IMR-90 (cell line): Measurements from ENCODE around the gene TSSK2. TPM values are rescaled to one million over a fixed set of nuclear protein-coding genes. Genes with fewer than 3 reads are reported as not detected.

Experiments used
- ATAC-seq: fragments of 200-7000 bp; cut with Tn5 transposase; 2 replicates; pipeline ENCODE4 v1.9.1; 2020; ENCODE audit warnings: low read depth, mild to moderate bottlenecking, moderate library complexity
- BruUV-seq: library from RNA; stranded (reverse); fragments of 400-500 nt; replicated peaks from 2 replicates; lab custom pipeline; 2021; lab: Mats Ljungman, UMichigan
- CTCF ChIA-PET: fragments of 300-600 bp; formaldehyde crosslinking; extraction: SDS; loops from one replicate; lab custom pipeline; 2021; ENCODE audit warnings: antibody characterized with exemption; lab: Yijun Ruan, JAX
- POLR2A ChIA-PET: fragments of 300-600 bp; sonication (Branson Sonifier 250); formaldehyde crosslinking; loops from one replicate; lab custom pipeline; 2022; ENCODE audit warnings: antibody characterized with exemption; ENCODE audit not compliant: unreplicated experiment; lab: Charles Lee
- DNase-seq: peaks from one replicate; pipeline ENCODE4 v3.0.0; 2013
- H2AFZ ChIP-seq: replicated peaks from 2 replicates; pipeline ENCODE3; 2013; ENCODE audit warnings: low read length, mild to moderate bottlenecking; ENCODE audit not compliant: poor library complexity
- H2AK5ac ChIP-seq: 2 replicates; pipeline ENCODE4 v1.6.1; 2013; ENCODE audit warnings: low read depth, low read length, inconsistent platforms
- H2AK9ac ChIP-seq: replicated peaks from 2 replicates; pipeline ENCODE3; 2013; ENCODE audit warnings: mild to moderate bottlenecking, low read depth, low read length, moderate library complexity; ENCODE audit not compliant: poor library complexity
- H2BK120ac ChIP-seq: 2 replicates; pipeline ENCODE4 v1.6.1; 2013; ENCODE audit warnings: low read depth, low read length, inconsistent platforms
- H2BK15ac ChIP-seq: 3 replicates; pipeline ENCODE4 v1.6.1; 2013; ENCODE audit warnings: low read depth, low read length, inconsistent platforms
- H2BK20ac ChIP-seq: 2 replicates; pipeline ENCODE4 v1.6.1; 2013; ENCODE audit warnings: low read depth, mild to moderate bottlenecking, inconsistent platforms, low read length, moderate library complexity
- H2BK5ac ChIP-seq: 2 replicates; pipeline ENCODE4 v1.6.1; 2013; ENCODE audit warnings: mild to moderate bottlenecking, low read depth, low read length, inconsistent platforms; ENCODE audit not compliant: poor library complexity, severe bottlenecking
- H3K14ac ChIP-seq: replicated peaks from 2 replicates; pipeline ENCODE4 v1.6.1; 2013; ENCODE audit warnings: low read depth, low read length, inconsistent platforms
- H3K18ac ChIP-seq: 2 replicates; pipeline ENCODE4 v1.6.1; 2013; ENCODE audit warnings: low read depth, low read length, control low read depth
- H3K23ac ChIP-seq: 2 replicates; pipeline ENCODE4 v1.6.1; 2013; ENCODE audit warnings: low read depth, low read length, inconsistent platforms
- H3K27ac ChIP-seq: 2 replicates; pipeline ENCODE4 v1.5.1; 2013; ENCODE audit warnings: mild to moderate bottlenecking, control low read depth, low read length; ENCODE audit not compliant: insufficient read depth
- H3K27me3 ChIP-seq: 2 replicates; pipeline ENCODE4 v1.6.1; 2013; ENCODE audit warnings: low read length; ENCODE audit not compliant: control insufficient read depth, insufficient read depth
- H3K36me3 ChIP-seq: 2 replicates; pipeline ENCODE4 v1.6.1; 2013; ENCODE audit warnings: low read length, mixed read lengths; ENCODE audit not compliant: control insufficient read depth, insufficient read depth
- H3K4ac ChIP-seq: 2 replicates; pipeline ENCODE4 v1.6.1; 2013; ENCODE audit warnings: low read depth, low read length, inconsistent platforms
- H3K4me1 ChIP-seq: 2 replicates; pipeline ENCODE4 v1.6.1; 2013; ENCODE audit warnings: low read length, mixed read lengths; ENCODE audit not compliant: control insufficient read depth, insufficient read depth
- H3K4me2 ChIP-seq: 2 replicates; pipeline ENCODE4 v1.6.1; 2013; ENCODE audit warnings: low read depth, mild to moderate bottlenecking, control low read depth, low read length, moderate library complexity
- H3K4me3 ChIP-seq: 2 replicates; pipeline ENCODE4 v1.5.1; 2013; ENCODE audit warnings: low read depth, mild to moderate bottlenecking, control low read depth, low read length, moderate library complexity; ENCODE audit not compliant: insufficient read depth
- H3K56ac ChIP-seq: 2 replicates; pipeline ENCODE4 v1.6.1; 2013; ENCODE audit warnings: low read length, inconsistent platforms; ENCODE audit not compliant: insufficient read depth; ENCODE audit errors: extremely low read depth
- H3K79me1 ChIP-seq, 2 experiments: 2 replicates each; pipeline ENCODE4 v1.6.1; 2013; ENCODE audit warnings: low read length in 2 of 2, inconsistent platforms in 1 of 2, low read depth in 1 of 2
- H3K9ac ChIP-seq: 2 replicates; pipeline ENCODE4 v1.6.1; 2013; ENCODE audit warnings: low read depth, low read length, control low read depth
- H3K9me1 ChIP-seq: 2 replicates; pipeline ENCODE4 v1.6.1; 2013; ENCODE audit warnings: low read length, inconsistent platforms; ENCODE audit not compliant: insufficient read depth
- H3K9me3 ChIP-seq: 2 replicates; pipeline ENCODE4 v1.6.1; 2013; ENCODE audit warnings: low read length; ENCODE audit not compliant: control insufficient read depth, insufficient read depth
- H4K20me1 ChIP-seq: 2 replicates; pipeline ENCODE4 v1.6.1; 2013; ENCODE audit warnings: low read length, inconsistent platforms; ENCODE audit not compliant: insufficient read depth
- H4K5ac ChIP-seq: 2 replicates; pipeline ENCODE4 v1.6.1; 2013; ENCODE audit warnings: mild to moderate bottlenecking, low read depth, low read length, control low read depth
- H4K8ac ChIP-seq, 2 experiments: 2 replicates each; pipeline ENCODE4 v1.6.1; 2013; ENCODE audit warnings: low read depth in 2 of 2, low read length in 2 of 2, control low read depth in 1 of 2, inconsistent platforms in 1 of 2
- H4K91ac ChIP-seq: 2 replicates; pipeline ENCODE4 v1.6.1; 2013; ENCODE audit warnings: low read depth, low read length, inconsistent platforms; ENCODE audit not compliant: insufficient read depth
- CEBPB ChIP-seq: IDR thresholded peaks from 2 replicates; pipeline ENCODE4 v1.6.1; 2012; ENCODE audit warnings: low read depth, low read length, improper control_type of control experiment
- CTCF ChIP-seq: conservative IDR thresholded peaks from 2 replicates; pipeline ENCODE4 v1.5.1; 2012; ENCODE audit warnings: mild to moderate bottlenecking, low read depth, low read length, improper control_type of control experiment
- ELK1 ChIP-seq: fragments of 150-350 bp; IDR thresholded peaks from 2 replicates; pipeline ENCODE4 v1.6.1; 2016; ENCODE audit warnings: low read depth, mild to moderate bottlenecking, low read length, moderate library complexity, borderline replicate concordance
- FOS ChIP-seq: fragments of 150-350 bp; IDR thresholded peaks from 2 replicates; pipeline ENCODE4 v1.6.1; 2016; ENCODE audit warnings: low read depth, low read length
- MAFK ChIP-seq: IDR thresholded peaks from 2 replicates; pipeline ENCODE4 v1.6.1; 2012; ENCODE audit warnings: low read depth, low read length, improper control_type of control experiment
- NFE2L2 ChIP-seq: fragments of 150-350 bp; IDR thresholded peaks from 2 replicates; pipeline ENCODE4 v1.6.1; 2016; ENCODE audit warnings: low read depth, mild to moderate bottlenecking, low read length
- POLR2A ChIP-seq: IDR thresholded peaks from 2 replicates; pipeline ENCODE4 v1.6.1; 2012; ENCODE audit warnings: mild to moderate bottlenecking, low read depth, low read length
- RAD21 ChIP-seq: IDR thresholded peaks from 2 replicates; pipeline ENCODE4 v1.6.1; 2012; ENCODE audit warnings: low read length, improper control_type of control experiment
- USF2 ChIP-seq: fragments of 150-350 bp; IDR thresholded peaks from 2 replicates; pipeline ENCODE4 v1.6.1; 2017; ENCODE audit warnings: mild to moderate bottlenecking, antibody characterized with exemption, low read length, low read depth
- WGBS, 2 experiments: methylation state at CpG; one replicate each; pipeline versions ENCODE4 v1.1.5 to v1.1.7; 2013; ENCODE audit warnings: missing lambda C conversion rate in 2 of 2; ENCODE audit not compliant: insufficient read length in 1 of 2; ENCODE audit errors: extremely low coverage in 2 of 2; 5-methylcytosine and 5-hydroxymethylcytosine counted together
- dilution Hi-C: fragments of 300-500 bp; cut with HindIII; formaldehyde crosslinking; loops from one replicate; pipeline ENCODE4 v1.14.3; 2018; ENCODE audit warnings: low sequenced_read_pairs; ENCODE audit not compliant: unreplicated experiment
- in situ Hi-C: fragments of 300-500 bp; cut with MboI; formaldehyde crosslinking; loops from 3 replicates; pipeline ENCODE4 v1.14.3; 2019; ENCODE audit warnings: low sequenced_read_pairs, inconsistent platforms, mixed read lengths
- intact Hi-C: fragments of 100-400 bp; cut with micrococcal nuclease; formaldehyde crosslinking; loops from 2 replicates; pipeline ENCODE4 v1.10.0; 2022
- polyA plus RNA-seq, 3 experiments: library from polyadenylated mRNA; depleted of rRNA; stranded (reverse); fragments of >200 nt; gene quantifications; 2 replicates each; pipeline ENCODE4 v1.2.3, GENCODE V29; 2012; ENCODE audit warnings: low replicate concordance in 1 of 3
- total RNA-seq: library from RNA; depleted of rRNA; stranded (reverse); fragments of >200 nt; gene quantifications from 2 replicates; pipeline ENCODE4 v1.2.3, GENCODE V29; 2012

TSSK2 gene
- total and polyA plus RNA-seq, 2 of the 4 experiments (the other 2 are of a cell fraction): not detected

- Histone ChIP-seq H3K4me1 (peaks cover 23% of the 10 kb centered on the region), H3K4me3 (no peak overlapping the region), H2AK5ac (no peak overlapping the region), H2AFZ (no peak overlapping the region), H3K9ac (no peak overlapping the region), H3K9me1 (peaks cover 29% of the 10 kb centered on the region), H4K20me1 (peaks cover 88% of the 10 kb centered on the region), H2BK15ac (no peak overlapping the region), H4K91ac (no peak overlapping the region), H3K79me1 (peaks cover 19 to 84% of the 10 kb centered on the region in 2 experiments), H4K8ac (no peak overlapping the region), H3K4ac (no peak overlapping the region), H3K56ac (no peak overlapping the region), H3K27ac (no peak overlapping the region), H3K18ac (no peak overlapping the region), H3K4me2 (no peak overlapping the region), H4K5ac (no peak overlapping the region), H3K14ac (no peak overlapping the region), H3K23ac (no peak overlapping the region), H3K36me3 (no peaks in the 10 kb centered on the region), H2BK120ac (no peak overlapping the region), H2BK20ac (no peak overlapping the region), H2AK9ac (no peak overlapping the region), H3K27me3 (no peaks in the 10 kb centered on the region), H3K9me3 (no peaks in the 10 kb centered on the region), H2BK5ac (no peak overlapping the region)
- TF ChIP-seq MAFK: no peak
- TF ChIP-seq USF2: no peak
- no peak for TF ChIP-seq POLR2A
- no peak for TF ChIP-seq RAD21
- TF ChIP-seq FOS: no peak
- no peak for TF ChIP-seq NFE2L2
- TF ChIP-seq ELK1: no peak
- TF ChIP-seq CTCF: no peak
- no peak for TF ChIP-seq CEBPB
- dilution Hi-C loops (no loop called here), intact Hi-C loops (no loop called here), in situ Hi-C loops (no loop called here)
- WGBS, 2 experiments: 75% methylated on average over 1 of the region's 3 CpGs; no CpG with 5 or more reads in 1 of the 2 experiments
- no TSS peak for BruUV-seq
- POLR2A ChIA-PET: no interaction called here
- DNase-seq (no peak), ATAC-seq (no peak)
- CTCF ChIA-PET: no interaction called here
These were observed 24.0 kb upstream of the TSSK2 start for GRCh38 chr22:19106886-19107729.
